Measurements from ENCODE around the gene ATP5IF1. TPM values are rescaled to one million over a fixed set of nuclear protein-coding genes. Genes with fewer than 3 reads are reported as not detected.
A peak's percentile ranks its signal among the peaks of the same experiment; 100 is the strongest.

The ATP5IF1 gene
- total and polyA plus RNA-seq, 2 of the 13 experiments (the other 11 are each of a cell fraction or from before 2014, with no cell fraction given): 97.7 to 131 TPM

GRCh38 chr1:28248273-28249012 is 12.5 kb downstream of the ATP5IF1 start (continued):
- peak; percentile 50; the same call in 1 of the 2 replicates for TF ChIP-seq ZBED4 (CRISPR knock-in tag; IDR thresholded peaks at IDR 0.05; ENCODE audit: borderline replicate concordance)
- 0 out of 2 replicates have a peak, but pooled peaks have one; percentile 80 for TF ChIP-seq NFATC3 (CRISPR knock-in tag; IDR thresholded peaks at IDR 0.05)
- TF ChIP-seq RFX5 (IDR thresholded peaks at IDR 0.05; ENCODE audit: low read depth, low read length): no peak
- no peak for TF ChIP-seq EED (CRISPR knock-in tag; IDR thresholded peaks at IDR 0.05)
- TF ChIP-seq KDM5B (CRISPR knock-in tag; IDR thresholded peaks at IDR 0.05; ENCODE audit: borderline replicate concordance): no peak
- peak; percentile 85 for TF ChIP-seq SMC3 (IDR thresholded peaks at IDR 0.05; ENCODE audit: low read length)
- 0 out of 2 replicates have a peak, but pooled peaks have one; percentile 36 for TF ChIP-seq SPEN (CRISPR knock-in tag; IDR thresholded peaks at IDR 0.05; ENCODE audit: low read depth)
- peak; percentile 99 for TF ChIP-seq ZSCAN21 (CRISPR knock-in tag; IDR thresholded peaks at IDR 0.05; ENCODE audit: borderline replicate concordance)
- TF ChIP-seq, protein P1, sequence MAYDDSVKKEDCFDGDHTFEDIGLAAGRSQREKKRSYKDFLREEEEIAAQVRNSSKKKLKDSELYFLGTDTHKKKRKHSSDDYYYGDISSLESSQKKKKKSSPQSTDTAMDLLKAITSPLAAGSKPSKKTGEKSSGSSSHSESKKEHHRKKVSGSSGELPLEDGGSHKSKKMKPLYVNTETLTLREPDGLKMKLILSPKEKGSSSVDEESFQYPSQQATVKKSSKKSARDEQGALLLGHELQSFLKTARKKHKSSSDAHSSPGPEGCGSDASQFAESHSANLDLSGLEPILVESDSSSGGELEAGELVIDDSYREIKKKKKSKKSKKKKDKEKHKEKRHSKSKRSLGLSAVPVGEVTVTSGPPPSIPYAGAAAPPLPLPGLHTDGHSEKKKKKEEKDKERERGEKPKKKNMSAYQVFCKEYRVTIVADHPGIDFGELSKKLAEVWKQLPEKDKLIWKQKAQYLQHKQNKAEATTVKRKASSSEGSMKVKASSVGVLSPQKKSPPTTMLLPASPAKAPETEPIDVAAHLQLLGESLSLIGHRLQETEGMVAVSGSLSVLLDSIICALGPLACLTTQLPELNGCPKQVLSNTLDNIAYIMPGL (CRISPR knock-in tag; IDR thresholded peaks at IDR 0.05; ENCODE audit: borderline replicate concordance in 1 of 2, low read depth in 1 of 2): peak; percentile 57 to 58; a peak in 2 of 4 replicates
- TF ChIP-seq, protein P2, sequence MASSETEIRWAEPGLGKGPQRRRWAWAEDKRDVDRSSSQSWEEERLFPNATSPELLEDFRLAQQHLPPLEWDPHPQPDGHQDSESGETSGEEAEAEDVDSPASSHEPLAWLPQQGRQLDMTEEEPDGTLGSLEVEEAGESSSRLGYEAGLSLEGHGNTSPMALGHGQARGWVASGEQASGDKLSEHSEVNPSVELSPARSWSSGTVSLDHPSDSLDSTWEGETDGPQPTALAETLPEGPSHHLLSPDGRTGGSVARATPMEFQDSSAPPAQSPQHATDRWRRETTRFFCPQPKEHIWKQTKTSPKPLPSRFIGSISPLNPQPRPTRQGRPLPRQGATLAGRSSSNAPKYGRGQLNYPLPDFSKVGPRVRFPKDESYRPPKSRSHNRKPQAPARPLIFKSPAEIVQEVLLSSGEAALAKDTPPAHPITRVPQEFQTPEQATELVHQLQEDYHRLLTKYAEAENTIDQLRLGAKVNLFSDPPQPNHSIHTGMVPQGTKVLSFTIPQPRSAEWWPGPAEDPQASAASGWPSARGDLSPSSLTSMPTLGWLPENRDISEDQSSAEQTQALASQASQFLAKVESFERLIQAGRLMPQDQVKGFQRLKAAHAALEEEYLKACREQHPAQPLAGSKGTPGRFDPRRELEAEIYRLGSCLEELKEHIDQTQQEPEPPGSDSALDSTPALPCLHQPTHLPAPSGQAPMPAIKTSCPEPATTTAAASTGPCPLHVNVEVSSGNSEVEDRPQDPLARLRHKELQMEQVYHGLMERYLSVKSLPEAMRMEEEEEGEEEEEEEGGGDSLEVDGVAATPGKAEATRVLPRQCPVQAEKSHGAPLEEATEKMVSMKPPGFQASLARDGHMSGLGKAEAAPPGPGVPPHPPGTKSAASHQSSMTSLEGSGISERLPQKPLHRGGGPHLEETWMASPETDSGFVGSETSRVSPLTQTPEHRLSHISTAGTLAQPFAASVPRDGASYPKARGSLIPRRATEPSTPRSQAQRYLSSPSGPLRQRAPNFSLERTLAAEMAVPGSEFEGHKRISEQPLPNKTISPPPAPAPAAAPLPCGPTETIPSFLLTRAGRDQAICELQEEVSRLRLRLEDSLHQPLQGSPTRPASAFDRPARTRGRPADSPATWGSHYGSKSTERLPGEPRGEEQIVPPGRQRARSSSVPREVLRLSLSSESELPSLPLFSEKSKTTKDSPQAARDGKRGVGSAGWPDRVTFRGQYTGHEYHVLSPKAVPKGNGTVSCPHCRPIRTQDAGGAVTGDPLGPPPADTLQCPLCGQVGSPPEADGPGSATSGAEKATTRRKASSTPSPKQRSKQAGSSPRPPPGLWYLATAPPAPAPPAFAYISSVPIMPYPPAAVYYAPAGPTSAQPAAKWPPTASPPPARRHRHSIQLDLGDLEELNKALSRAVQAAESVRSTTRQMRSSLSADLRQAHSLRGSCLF (CRISPR knock-in tag; IDR thresholded peaks at IDR 0.05; ENCODE audit: borderline replicate concordance): no peak
- no peak for TF ChIP-seq ZNF766 (CRISPR knock-in tag; IDR thresholded peaks at IDR 0.05; ENCODE audit: borderline replicate concordance)
- no peak for TF ChIP-seq HIVEP1 (CRISPR knock-in tag; IDR thresholded peaks at IDR 0.05)
- TF ChIP-seq NCOA5 (CRISPR knock-in tag; IDR thresholded peaks at IDR 0.05): no peak
- no peak for TF ChIP-seq ELF4 (CRISPR knock-in tag; IDR thresholded peaks at IDR 0.05; ENCODE audit: borderline replicate concordance)
- no peak for TF ChIP-seq MEIS2 (CRISPR knock-in tag; IDR thresholded peaks at IDR 0.05)
- TF ChIP-seq ZNF382 (CRISPR knock-in tag; IDR thresholded peaks at IDR 0.05; ENCODE audit: borderline replicate concordance): no peak
- peak; percentile 26; the same call in 1 of the 2 replicates for TF ChIP-seq ZNF337 (CRISPR knock-in tag; IDR thresholded peaks at IDR 0.05; ENCODE audit: borderline replicate concordance, low read depth)
- TF ChIP-seq ELF3 (CRISPR knock-in tag; IDR thresholded peaks at IDR 0.05): peak; percentile 46

Measured in HepG2 (cell line).